H1 (cell line): Measurements from ENCODE around the gene MED12L. TPM values are rescaled to one million over a fixed set of nuclear protein-coding genes. Genes with fewer than 3 reads are reported as not detected.

Experiments used
- CHD2 ChIP-seq: IDR thresholded peaks from 2 replicates; pipeline ENCODE4 v1.6.1; 2012; ENCODE audit warnings: low read length, improper control_type of control experiment
- CHD7 ChIP-seq: fragments of 300-600 bp; sonication (generic); IDR thresholded peaks from 2 replicates; pipeline ENCODE4 v1.7.1; 2012; ENCODE audit warnings: low read length, moderate library complexity, mild to moderate bottlenecking, inconsistent platforms; ENCODE audit not compliant: insufficient replicate concordance
- CTBP2 ChIP-seq: IDR thresholded peaks from 2 replicates; pipeline ENCODE4 v1.7.0; 2011; ENCODE audit warnings: borderline replicate concordance, mild to moderate bottlenecking, moderate library complexity, mixed read lengths, low read length; ENCODE audit not compliant: insufficient read depth, insufficient read length
- JUND ChIP-seq: IDR thresholded peaks from 2 replicates; pipeline ENCODE4 v1.6.1; 2011; ENCODE audit warnings: mild to moderate bottlenecking, improper control_type of control experiment, low read length
- NANOG ChIP-seq: IDR thresholded peaks from 2 replicates; pipeline ENCODE4 v1.6.1; 2011; ENCODE audit warnings: low read length, low read depth, mild to moderate bottlenecking, inconsistent platforms; ENCODE audit not compliant: insufficient read depth, poor library complexity, severe bottlenecking
- SP1 ChIP-seq: IDR thresholded peaks from 2 replicates; pipeline ENCODE4 v1.6.1; 2011; ENCODE audit warnings: low read depth, low read length
- TAF1 ChIP-seq: IDR thresholded peaks from 2 replicates; pipeline ENCODE4 v1.6.1; 2011; ENCODE audit warnings: mild to moderate bottlenecking, low read depth, low read length
- polyA plus RNA-seq, 7 experiments: library from polyadenylated mRNA; depleted of rRNA in 3 of 7; stranded (reverse) in 5 of 7; unstranded in 2 of 7; fragments of >200 nt in 5 of 7; fragments of 200-250 nt in 2 of 7; gene quantifications; 1 replicate in 5 of 7; 2 replicates in 1 of 7; 4 replicates in 1 of 7; pipeline versions ENCODE4 v1.2.1 to v1.2.3, GENCODE V29; 2011 to 2013; ENCODE audit warnings: missing spikeins in 2 of 7, mixed read lengths in 2 of 7
- total RNA-seq: library from RNA; stranded (reverse); fragmentation: NEBNext Ultra II Directional; extraction: Animal tissue kit (Norgen Biotek cat#: 25700); gene quantifications from 2 replicates; pipeline ENCODE4 v1.2.1, GENCODE V29; 2021

Gene MED12L
- total and polyA plus RNA-seq, 2 of the 8 experiments (the other 6 are each of a cell fraction or from before 2014, with no cell fraction given), result 3.6 to 26.2 TPM

- no peak for TF ChIP-seq CHD7
- peak; percentile 21; the same call in 1 of the 2 replicates for TF ChIP-seq SP1
- TF ChIP-seq TAF1, result no peak
- no peak for TF ChIP-seq JUND
- TF ChIP-seq NANOG, result peak; percentile 36
- TF ChIP-seq CHD2, result no peak
- no peak for TF ChIP-seq CTBP2
Measured at GRCh38 chr3:151393146-151393830, 307.8 kb downstream of the MED12L start (continued).
